ENCODE results near the gene CDYL2.
"Not testable (repeated sequence)": the region's sequence is repeated elsewhere in the genome, so short reads cannot be mapped to it uniquely, and the experiment has no call there.

The CDYL2 gene

DNA sequence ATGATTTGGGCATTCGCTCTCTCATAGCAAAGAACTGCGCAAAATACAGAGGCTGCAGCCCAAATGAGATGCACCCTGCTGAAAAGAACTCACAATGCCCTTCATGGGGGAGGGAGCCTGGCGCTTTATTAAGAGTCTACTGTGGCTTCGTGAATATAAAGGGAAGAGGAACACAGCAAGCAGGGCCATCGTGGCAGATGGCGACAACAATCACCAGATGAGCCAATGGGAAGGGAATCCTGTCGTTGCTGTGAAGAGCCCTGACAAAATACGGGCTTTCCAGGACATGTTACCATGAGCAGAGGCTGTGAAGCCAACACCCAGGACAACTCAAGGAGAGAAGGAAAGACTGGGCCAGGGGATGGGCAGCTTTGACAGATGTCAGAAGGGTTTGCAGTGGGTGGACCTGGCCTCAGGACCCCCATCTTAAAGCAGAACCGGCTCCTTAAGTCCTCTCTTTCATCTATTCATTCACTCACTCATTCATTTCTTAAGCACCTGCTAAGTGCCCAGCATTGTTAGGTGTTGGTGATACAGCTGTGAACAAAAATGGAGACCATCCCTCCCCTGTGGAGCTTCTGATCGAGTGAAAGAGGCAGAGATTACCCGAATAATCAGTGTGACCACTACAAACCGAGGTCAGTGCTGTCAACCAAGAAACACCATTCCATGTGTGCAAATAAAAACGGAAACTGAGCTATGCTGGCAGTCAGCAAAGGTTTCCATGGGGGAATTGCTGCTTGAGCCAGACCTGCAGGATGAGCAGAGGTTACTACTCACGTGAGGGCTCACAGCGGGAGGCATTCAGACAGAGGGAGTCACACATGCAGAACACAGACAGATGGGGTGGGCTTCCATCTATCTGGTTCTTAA, 137.8 kb downstream of the CDYL2 start:
- DNase-seq = no peak

DNA sequence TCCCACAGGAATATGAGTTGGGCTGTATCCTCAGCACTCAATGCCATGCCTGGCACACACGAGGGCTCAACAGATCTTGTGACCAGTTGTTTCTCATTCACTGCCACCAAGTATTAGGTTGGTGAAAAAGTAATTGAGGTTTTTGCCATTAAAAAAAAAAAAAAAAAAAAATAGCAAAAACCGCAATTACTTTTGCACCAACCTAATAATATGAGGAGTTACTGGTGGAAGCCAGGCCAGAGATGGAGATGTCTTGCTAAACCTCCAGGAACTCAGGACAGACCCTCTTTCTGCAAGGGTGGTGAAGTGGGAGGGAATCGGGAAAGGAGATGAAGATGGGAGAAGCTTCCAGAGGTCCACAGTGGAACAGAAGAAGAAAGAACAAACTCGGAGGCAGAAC, 139.0 kb downstream of the CDYL2 start:
- no peak for DNase-seq

DNA sequence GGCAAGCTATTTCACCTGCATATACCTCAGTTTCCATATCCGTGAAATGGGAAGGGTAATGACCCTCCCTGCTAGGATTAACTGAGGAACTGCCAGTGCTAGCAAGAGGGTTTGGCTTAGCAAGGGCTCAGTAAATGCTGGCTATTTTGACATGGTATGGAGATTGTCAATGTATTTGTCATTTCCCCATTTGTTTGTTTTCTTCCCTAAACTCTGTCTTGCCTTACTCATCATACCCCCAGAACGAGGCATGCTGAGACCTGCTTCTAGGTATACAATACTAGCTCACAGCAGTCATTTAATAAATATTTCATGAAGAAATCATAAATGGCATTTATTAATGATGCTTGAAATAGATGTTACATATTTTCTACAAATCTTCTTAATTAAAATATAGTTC, 139.6 kb downstream of the CDYL2 start:
- no peak for DNase-seq

DNA sequence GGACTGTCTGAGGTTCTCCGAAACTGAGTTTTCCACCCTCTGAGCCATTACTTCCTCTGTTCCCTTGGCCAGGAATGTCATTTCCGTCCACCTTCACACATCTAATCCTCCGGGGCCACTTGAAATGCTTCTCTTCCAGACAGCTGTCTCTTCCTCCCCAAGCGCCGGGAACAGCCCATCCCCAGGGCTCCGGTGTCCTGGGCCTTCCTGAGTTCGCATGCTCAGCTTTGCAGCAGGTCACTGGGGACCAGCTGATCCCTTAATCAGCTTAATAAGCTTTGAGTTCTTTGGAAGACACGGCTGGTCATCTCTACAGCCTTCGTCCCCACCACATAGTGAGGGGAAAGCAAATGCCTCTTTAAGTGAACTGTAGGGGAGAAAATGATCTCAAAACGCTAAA, 140.2 kb downstream of the CDYL2 start:
- no peak for DNase-seq

DNA sequence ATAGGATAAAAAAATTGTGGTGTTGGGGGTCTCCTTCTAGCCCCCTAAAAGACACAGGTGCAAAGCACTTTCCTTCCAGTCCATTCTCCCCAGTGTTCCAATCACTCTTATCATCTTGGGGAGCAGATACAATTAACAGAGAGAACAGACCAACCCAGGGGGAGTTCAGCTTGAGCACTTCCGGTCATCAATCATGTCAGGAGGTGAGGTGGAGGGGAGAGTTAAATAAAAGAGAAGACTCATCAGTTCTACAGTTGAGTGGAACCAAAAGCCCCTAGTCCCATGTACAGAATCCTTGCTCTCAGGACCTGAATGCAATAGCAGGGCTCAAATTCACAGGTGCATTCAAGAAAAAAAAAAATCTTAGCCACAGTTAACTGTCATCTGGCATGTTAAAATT, 141.3 kb downstream of the CDYL2 start:
- no peak for DNase-seq

DNA sequence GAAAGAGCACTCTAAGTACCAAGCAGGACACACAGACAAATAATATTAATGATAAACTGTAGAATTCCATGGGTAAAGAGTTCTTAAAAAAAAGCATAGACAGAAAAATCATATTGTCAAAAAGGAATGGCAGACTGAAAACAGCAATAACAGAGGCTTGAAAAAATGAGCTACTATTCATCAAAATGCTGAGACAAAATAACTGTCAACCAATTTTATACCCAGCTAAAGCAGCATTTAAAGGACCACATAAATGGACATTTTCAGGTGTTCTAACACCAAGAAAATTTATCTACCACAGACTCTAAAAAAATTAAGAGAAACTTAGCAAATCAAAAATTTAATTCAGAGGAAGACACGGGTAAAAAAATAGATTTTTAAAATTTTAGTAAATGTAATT, 144.5 kb downstream of the CDYL2 start:
- DNase-seq = no peak

DNA sequence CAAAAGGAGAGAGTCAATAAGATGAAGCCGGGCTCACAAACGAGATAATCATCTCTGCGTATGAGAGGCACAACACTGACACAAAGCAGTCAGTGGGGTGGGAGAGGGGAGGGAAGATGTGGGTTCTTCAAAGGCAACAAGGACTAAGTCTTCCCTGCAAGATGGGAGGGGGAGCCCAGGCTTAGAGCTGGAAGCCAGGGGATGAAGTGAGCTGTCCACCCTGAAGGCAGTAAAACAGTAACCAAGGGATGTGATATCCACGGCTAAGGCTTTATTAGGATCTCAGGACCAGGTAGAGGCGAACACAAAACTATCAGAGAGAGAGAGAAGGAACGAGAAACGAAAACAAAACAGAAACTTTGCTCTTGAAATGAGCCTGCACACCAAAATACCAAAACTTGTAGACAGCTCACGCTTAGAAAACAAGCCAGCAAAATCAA, 147.7 kb downstream of the CDYL2 start:
- DNase-seq = peak; percentile 68

DNA sequence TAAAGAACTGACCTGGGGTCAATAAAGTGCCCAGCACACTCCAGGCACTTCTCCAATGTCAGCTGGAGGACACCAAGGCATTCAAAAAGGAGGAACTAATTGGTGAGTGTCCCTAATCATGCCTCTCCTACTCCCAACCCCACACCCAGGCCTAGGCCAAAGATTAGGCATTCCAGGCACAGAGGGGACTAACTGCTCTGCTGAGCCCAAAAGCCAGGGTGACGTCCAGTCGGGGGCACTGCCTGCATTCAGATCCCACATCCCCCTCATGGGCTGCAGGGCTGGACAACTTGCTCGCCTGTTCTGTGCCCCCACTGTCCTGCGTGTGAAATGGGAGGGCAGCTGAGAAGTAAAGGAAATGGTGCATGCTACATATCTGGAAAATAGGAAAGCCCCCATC, 148.2 kb downstream of the CDYL2 start:
- no peak for DNase-seq

DNA sequence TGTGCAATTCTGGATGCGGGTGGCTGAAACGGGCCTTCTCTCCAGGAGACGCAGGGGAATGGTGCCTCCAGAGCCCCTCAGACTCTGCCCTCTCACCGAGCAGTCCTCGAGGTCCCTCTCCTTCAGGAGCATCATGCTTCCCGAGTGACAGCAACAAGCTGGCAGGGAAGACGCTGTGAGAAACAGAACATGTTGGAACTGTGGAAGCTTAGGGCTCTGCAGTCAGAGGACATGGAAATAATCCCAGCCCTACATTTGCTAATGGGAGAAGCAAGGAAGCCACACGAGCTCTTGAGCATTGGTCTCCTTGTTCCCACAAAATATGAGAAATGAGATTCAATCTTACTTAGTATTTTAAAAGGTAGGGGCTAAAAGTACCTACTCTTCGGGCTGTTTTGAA, 148.6 kb downstream of the CDYL2 start:
- no peak for DNase-seq

DNA sequence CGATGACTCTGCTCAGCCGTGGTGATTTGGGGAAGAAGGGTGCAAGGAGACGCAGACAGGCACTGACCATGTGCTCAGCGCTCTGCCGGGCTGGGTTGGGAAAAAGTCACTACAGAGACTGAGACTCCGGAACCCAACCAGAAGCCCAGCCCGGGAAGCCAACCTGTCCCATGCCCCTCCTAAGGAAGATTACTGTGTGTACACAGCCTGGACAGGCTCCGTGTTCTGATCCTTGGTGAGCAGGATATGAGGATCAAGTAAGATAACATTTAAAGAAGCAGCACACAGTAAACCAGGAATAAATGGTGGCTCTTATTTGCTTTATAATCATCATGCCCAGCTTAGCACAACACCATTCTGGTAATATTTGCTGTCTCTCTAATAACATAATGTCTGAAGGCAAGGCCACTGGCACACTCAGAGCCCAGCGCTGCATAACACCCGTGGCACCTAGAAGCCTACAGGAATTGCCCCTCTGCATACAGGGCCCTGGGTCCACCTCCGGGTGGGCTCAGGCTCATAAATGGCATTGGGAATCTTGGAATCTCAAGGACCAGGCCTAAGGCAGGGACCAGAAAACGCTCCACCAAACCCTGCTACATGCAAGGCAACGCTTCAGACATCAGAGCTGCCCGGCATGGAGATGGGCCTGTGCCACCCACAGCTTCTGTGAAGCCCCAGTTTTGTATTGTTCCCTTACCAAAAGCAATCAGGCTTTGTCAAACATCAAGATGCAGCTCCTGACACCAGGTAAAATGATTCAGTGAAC, 150.1 kb downstream of the CDYL2 start:
- no peak for DNase-seq

DNA sequence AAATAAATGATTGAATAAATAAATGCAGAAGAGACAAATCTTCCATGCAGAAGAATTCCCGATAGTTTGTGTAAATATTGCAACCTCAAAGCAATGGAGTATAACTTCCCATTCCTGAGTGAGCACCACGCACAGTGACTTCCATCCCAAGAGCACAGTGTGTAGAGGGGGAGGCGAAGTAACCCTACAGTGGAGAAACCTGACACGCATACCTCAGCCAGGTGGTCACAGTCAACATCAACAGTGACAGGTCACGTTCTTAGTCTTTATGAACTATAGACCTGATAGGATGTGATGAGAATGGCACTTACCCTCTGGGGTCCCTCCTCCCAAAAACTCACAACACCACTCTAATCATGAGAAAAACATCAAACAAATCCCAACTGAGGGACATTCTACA, 152.0 kb downstream of the CDYL2 start:
- DNase-seq = no peak

DNA sequence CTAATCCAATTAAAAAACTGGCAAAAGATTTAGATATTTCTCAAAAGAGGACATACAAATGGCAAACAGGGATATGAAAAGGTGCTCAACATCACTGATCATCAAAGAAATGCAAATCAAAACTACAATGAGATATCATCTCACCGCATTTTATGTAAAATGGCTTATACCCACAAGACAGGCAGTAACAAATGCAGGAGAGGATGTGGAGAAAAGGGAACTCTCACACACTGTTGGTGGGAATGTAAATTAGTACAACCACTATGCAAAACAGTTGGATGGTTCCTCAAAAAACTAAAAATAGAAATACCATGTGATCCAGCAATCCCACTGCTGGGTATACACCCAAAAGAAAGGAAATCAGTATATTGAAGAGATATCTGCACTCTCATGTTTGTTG, 154.1 kb downstream of the CDYL2 start:
- not testable (repeated sequence) for DNase-seq

DNA sequence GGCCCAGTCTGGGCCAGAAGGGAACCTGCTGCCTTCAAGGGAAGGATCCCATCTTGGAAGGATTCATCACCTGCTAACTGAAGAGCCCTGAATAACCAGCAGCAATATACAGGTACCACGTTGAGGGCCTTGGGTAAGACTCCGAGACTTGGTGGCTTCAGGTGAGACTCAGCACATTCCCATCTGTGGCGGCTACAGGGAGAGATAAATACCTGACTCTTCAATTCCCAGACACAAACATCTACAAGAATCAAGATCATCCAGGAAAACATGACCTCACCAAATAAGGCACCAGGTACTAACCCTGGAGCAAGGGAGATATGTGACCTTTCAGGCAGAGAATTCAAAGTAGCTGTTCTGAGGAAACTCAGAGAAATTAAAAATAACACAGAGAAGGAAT, 164.1 kb downstream of the CDYL2 start:
- no peak for DNase-seq

DNA sequence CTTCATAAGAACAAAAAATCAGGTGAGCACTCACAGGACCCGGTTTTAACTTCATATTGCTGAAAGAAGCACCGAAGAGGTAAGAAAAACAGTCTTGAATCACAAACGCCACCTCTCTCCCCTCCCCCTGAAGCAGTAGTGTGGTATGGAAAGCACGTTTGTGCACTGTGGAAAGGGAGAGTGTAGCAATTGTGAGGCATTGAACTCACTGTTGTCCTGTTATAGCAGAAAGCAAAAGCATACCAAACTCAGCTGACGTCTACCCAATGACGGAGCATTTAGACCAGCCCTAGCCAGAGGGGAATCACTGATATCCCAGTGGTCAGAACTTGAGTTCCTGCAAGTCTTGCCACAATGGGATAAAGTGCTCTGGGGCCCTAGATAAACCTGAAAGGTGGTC, 164.8 kb downstream of the CDYL2 start:
- no peak for DNase-seq

DNA sequence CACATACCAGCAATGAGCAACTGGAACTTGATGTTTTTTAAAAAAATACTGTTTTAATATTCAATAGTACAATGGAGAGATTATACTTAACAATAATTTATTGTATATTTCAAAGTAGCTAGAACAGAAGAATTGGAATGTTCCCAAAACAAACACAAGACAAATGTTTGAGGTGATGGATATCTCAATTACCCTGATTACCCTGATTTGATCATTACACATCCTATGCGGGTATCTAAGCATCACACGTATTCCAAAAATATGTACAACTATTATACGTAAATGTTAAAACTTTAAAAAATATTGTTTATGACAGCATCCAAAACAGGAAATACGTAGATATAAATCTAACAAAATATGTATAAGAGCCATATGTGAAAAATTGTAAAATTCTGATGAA, 166.8 kb downstream of the CDYL2 start:
- no peak for DNase-seq

DNA sequence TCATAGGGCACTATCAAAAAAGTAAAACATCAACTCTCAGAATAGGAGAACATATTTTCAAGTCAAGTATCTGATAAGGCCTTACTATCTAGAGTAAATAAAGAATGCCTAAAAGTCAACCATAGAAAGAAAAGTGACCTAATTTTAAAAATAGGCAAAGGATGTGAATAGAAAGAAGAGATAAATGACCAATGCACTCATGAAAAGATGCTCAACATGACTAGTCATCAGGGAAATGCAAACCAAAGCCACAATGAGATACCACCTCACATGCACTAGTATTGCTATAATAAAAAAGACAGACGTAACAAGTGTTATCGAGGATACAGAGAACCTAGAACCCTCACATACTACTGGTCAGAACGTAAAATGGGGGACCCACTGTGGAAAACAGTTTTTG, 172.8 kb downstream of the CDYL2 start:
- no peak for DNase-seq

DNA sequence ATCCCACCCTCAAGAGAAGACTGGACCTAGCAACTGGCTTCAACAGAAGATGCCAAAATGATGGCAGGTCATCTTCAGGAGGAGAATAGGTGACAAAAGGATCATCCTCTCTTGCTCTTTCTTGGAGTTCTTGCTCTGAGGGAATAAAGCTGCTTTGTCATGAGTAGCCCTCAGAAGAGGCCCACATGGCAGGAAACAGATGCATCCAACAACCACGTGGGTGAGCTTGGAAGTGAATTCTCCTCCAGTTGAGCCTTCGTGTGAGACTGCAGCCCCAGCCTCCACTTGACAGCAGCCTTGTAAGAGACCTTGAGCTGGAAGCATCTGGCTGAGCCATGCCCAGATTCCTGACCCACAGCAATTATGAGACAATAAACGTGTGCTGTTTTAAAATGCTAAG, 176.1 kb downstream of the CDYL2 start:
- no peak for DNase-seq

DNA sequence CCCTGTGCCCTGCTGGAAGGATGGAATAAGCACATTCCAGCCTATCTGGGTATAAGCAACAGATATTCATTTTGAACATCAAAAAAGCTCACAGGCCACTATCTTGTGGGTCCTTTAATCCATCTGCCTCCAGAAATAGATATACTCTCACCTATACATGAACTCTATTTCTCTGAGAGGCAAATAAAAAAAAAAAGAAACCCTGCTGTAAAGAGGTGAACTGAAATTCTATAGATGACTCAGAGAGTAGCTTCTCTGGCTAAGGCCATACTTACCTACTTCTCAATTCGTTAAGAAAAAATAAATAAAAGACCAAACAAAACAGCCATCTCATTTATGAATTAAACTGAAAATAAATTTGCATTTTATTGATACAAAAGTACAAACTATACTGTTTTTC, 177.3 kb downstream of the CDYL2 start:
- DNase-seq = peak; percentile 14

DNA sequence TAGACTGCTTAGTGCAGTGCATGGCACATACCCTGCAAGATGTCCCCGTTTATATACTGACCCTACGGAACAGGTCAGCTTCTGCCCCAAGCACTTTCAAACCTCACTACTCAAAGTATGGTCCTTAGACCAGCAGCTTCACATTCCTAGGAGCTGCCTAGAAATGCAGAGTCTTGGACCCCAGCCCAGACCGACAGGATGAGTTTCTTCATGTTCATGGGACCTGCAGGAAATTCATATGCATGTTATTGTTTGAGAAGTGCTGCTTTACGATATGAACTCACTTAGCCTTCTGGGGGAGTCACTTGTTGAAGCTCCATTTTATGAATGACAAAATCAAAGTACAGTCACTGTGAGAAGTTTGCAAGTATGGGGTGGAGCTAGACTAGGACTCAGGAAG, 181.0 kb downstream of the CDYL2 start:
- DNase-seq = no peak

DNA sequence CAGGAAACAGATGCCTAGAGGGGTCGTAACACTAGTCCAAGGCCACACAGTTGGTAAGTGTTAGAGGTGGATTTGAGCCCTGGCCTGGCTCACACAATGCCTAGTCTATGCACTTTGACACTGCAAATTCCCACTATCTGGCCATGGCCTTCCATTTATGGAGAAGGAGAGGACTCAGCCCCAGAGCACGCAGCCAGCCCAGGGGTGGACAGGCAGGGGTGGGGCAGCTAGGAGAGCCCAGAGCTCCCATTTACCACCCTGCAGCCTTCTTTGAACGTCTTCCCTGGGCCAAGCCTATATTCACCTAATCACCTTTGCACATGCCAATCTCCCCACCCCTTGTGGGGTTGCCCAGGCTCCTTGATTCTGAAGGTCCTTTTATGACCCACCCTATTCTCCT, 182.4 kb downstream of the CDYL2 start:
- DNase-seq = no peak

DNA sequence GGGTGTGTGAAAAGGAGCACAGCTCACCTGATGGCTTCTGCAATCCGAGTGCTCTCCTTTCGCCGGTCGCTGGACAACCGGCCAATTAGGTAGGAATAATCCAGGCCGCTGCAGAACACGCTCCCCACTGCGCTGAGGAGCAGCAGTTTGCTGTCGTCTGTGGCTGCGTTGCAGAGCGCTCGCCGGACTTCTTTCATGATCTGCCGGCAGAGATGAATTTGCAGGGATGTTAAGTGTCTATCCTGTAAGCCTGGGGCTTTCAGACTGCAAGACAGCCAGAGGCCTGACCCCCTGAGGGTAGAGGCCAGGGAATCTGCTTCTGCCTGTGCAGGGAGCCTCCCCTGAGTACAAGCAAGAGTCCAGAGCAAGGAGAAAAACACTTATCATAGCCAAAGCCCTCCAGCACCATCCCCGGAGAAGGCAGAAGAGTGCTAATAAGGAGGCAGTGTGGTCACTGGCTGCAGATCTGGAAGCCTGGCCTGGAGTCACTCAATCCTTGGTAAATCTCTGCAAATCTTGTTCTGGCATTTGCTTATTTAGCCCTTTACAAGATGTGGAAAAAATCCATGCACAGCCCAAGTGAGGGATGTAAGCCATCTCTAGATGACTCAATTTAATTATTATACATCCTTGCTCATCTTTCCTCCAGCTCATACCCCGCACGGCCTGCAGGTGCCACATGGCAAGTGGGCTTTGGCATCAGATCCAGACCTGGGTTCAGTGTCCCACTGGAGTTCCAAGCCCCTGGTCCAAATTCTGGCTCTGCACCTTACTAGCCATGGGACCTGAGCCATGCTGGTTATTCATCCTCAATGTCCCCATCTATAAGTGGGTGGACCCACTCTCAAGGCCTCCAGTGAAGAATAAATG, 183.4 kb downstream of the CDYL2 start:
- no peak for DNase-seq

DNA sequence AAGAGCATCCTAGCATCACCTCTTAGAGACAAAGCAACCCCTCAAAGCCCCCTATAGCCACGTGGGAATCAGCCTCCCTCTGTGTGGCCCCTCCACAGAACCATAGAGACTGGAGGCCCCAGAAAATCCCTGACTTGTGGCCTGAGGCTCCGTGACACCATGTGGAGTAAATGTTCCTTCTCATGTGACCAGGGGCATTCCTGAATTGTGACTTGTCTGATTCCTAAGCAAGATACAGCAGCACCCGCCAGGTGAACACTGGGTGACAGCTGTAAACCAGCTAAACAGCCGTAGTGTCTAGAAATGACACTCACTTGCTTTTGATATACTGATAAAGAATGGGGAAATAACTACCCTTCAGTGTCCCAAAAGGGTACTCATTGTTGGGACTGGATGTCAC, 184.6 kb downstream of the CDYL2 start:
- no peak for DNase-seq

DNA sequence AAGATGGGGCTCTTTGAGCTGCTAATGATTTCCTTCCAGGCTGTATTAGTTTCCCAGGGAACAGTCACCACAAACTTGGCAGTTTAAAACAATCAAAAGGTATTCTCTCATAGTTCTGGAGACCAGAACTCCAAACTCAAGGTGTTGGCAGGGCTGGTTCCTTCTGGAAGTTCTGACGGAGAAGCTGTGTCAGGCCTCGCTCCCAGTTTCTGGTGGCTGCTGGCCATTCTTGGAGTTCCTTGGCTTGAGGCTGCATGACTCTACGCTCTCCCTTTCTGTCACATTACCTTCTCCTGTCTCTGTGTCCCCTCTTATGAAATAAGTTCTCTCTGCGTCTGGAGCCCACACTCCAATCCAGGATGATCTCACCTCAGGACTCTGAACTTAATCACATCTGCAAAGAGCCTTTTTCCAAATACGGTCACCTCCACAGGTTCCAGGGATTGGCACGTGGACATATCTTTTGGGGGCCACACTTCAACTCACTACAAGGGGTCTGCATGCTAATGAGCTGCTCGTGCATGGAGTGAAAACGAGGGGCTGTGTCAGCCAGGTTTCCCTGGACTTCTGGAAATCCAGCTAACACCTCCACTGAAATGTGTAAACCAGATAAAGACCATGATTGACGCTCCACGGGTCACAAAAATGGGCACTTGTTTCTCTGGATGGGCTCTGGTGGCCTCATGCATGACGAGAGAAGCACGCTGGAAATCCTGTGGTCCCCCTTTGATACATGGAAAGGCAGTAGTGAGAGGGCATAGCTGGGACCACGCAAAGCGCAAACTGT, 185.3 kb downstream of the CDYL2 start:
- no peak for DNase-seq
